Breast epithelium (tissue), 4 donors: ENCODE results near the gene GGT7. TPM values are rescaled to one million over a fixed set of nuclear protein-coding genes. Genes with fewer than 3 reads are reported as not detected.

Experiments
- DNase-seq, 2 donors: peaks; one replicate each; pipeline ENCODE4 v3.0.0-alpha.2; 2019; ENCODE audit warnings: low spot score in 2 of 2
- H3K27ac ChIP-seq, 2 donors: fragments of 200-600 bp; sonication (generic) in 1 of 2; one replicate each; pipeline ENCODE4 v1.5.1; 2016 to 2019; ENCODE audit warnings: mild to moderate bottlenecking in 1 of 2
- H3K27me3 ChIP-seq, 2 donors: fragments of 200-600 bp; sonication (generic) in 1 of 2; one replicate each; pipeline versions ENCODE4 v1.5.1 to v1.6.0; 2017 to 2019; ENCODE audit warnings: control low read depth in 1 of 2, mild to moderate bottlenecking in 1 of 2
- H3K36me3 ChIP-seq: fragments of 200-600 bp; one replicate; pipeline ENCODE4 v1.5.1; 2019
- H3K4me1 ChIP-seq, 2 donors: fragments of 200-600 bp; sonication (generic); one replicate each; pipeline ENCODE4 v1.5.1; 2016 to 2019; ENCODE audit warnings: control low read depth in 1 of 2
- H3K4me3 ChIP-seq, 3 donors: fragments of 200-600 bp; sonication (generic); 1 replicate in 2 of 3; 2 replicates in 1 of 3; pipeline ENCODE4 v1.5.1; 2016 to 2019; ENCODE audit warnings: mild to moderate bottlenecking in 3 of 3, moderate library complexity in 2 of 3
- H3K9me3 ChIP-seq, 2 donors: fragments of 200-600 bp; sonication (generic) in 1 of 2; one replicate each; pipeline ENCODE4 v1.5.1; 2016 to 2019; ENCODE audit warnings: control low read depth in 1 of 2
- CTCF ChIP-seq, 3 donors: fragments of 450-650 bp; IDR thresholded peaks; one replicate each; pipeline ENCODE4 v1.5.1; 2016 to 2017; ENCODE audit warnings: antibody characterized with exemption in 3 of 3, mild to moderate bottlenecking in 3 of 3, moderate library complexity in 3 of 3
- POLR2A ChIP-seq: fragments of 450-650 bp; IDR thresholded peaks from one replicate; pipeline ENCODE4 v1.6.1; 2016; ENCODE audit warnings: antibody characterized with exemption, mild to moderate bottlenecking, moderate library complexity
- POLR2AphosphoS5 ChIP-seq, 3 donors: sonication (generic); formaldehyde crosslinking; IDR thresholded peaks; one replicate each; pipeline ENCODE4 v1.6.1; 2017; ENCODE audit warnings: antibody characterized with exemption in 3 of 3
- intact Hi-C: fragments of 100-400 bp; cut with DNase I; formaldehyde crosslinking; loops from one replicate; pipeline ENCODE4 v1.15.1; 2023; ENCODE audit warnings: low total_unique reads
- total RNA-seq, 3 donors: library from RNA; depleted of rRNA; stranded (reverse); fragments of >200 nt; gene quantifications; one replicate each; pipeline ENCODE4 v1.1.0, GENCODE V29; 2016

The GGT7 gene
- total RNA-seq, 3 donors from 2014 or later = 13.1 to 21.8 (median 16.4) TPM

DNA sequence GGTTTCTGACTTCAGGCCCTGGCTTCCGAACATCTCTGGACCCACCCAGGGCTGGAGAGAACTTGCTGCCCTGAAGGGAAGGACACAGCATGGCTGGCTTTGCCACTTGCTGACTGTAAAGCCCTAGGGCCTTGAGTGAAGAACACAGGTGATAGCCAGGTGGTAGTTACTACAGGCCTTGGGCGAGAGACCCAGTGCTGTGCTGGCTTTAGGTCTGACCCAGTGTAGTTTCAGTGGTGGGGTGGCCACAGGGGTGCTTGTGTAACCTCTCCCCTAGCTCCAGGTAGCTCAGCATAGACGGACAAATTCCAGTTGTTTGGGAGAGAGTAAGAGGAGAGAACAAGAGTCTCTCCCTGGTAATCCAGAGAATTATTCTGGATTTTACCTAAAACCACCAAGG lies 74.3 kb downstream of the GGT7 start:
- no peak overlapping the region for H3K4me3 ChIP-seq
- no peaks in the 10 kb centered on the region for H3K4me1 ChIP-seq
- H3K27ac ChIP-seq = no peak overlapping the region
- H3K36me3 ChIP-seq = no peaks in the 10 kb centered on the region
- H3K27me3 ChIP-seq = no peaks in the 10 kb centered on the region
- no peak for DNase-seq
- H3K9me3 ChIP-seq = peaks cover 0 to 4% of the 10 kb centered on the region in 2 donors
- no peak for TF ChIP-seq CTCF (IDR thresholded peaks at IDR 0.05)
- intact Hi-C loops = no loop called here

GRCh38 chr20:34797012-34797995 lies 75.4 kb downstream of the GGT7 start:
- Histone ChIP-seq H3K9me3 (peaks cover 0 to 4% of the 10 kb centered on the region in 2 donors), H3K27me3 (no peaks in the 10 kb centered on the region), H3K27ac (no peak overlapping the region), H3K36me3 (no peaks in the 10 kb centered on the region), H3K4me1 (no peaks in the 10 kb centered on the region), H3K4me3 (no peak overlapping the region)
- no peak for DNase-seq
- no peak for TF ChIP-seq POLR2A
- TF ChIP-seq CTCF (IDR thresholded peaks at IDR 0.05) = no peak
- no peak for TF ChIP-seq POLR2AphosphoS5 (IDR thresholded peaks at IDR 0.05)
- intact Hi-C loops = no loop called here

Other genes with a start within 250 kb of the GGT7 start
- gene PIGU, start 195.8 kb downstream of the GGT7 start, total RNA-seq = 10 to 100 TPM in 2 of 3 donors, 1 to 10 TPM in 1; 7.4 to 16.1 (median 15.8) TPM
- gene TP53INP2, start 168.5 kb downstream of the GGT7 start, total RNA-seq = 1 to 10 TPM; 4.7 to 8.0 (median 4.9) TPM
- gene NCOA6, start 47.2 kb downstream of the GGT7 start, total RNA-seq = 10 to 100 TPM; 20.0 to 20.6 (median 20.3) TPM
- 100 to 1,000 TPM in 1 of 3 donors, 10 to 100 TPM in 2; 70.1 to 137 (median 71.1) TPM for gene ACSS2, start 3.8 kb upstream of the GGT7 start, total RNA-seq
- 10 to 100 TPM; 33.4 to 61.9 (median 53.7) TPM for gene GSS, start 83.0 kb upstream of the GGT7 start, total RNA-seq
- 1 to 10 TPM in 1 of 3 donors, under 1 TPM in 2; 0.66 to 1.1 (median 0.73) TPM for gene MYH7B, start 83.0 kb upstream of the GGT7 start, total RNA-seq
- gene TRPC4AP, start 220.0 kb upstream of the GGT7 start, total RNA-seq = 10 to 100 TPM; 62.6 to 71.7 (median 69.5) TPM